GM12878 (cell line): ENCODE data around the gene CIROP. TPM values are rescaled to one million over a fixed set of nuclear protein-coding genes. Genes with fewer than 3 reads are reported as not detected.

Source experiments
- ATAC-seq: fragments of 200-7000 bp; cut with Tn5 transposase; 3 replicates; pipeline ENCODE4 v1.9.1; 2020; ENCODE audit warnings: mild to moderate bottlenecking, moderate library complexity
- BruUV-seq: library from RNA; stranded (reverse); fragments of 400-500 nt; replicated peaks from 2 replicates; lab custom pipeline; 2021; lab: Mats Ljungman, UMichigan
- CTCF ChIA-PET: fragments of 300-600 bp; sonication (Branson Sonifier 250); formaldehyde crosslinking; extraction: SDS; loops from one replicate; lab custom pipeline; 2021; ENCODE audit warnings: inconsistent platforms; lab: Yijun Ruan, JAX
- POLR2A ChIA-PET: fragments of 350-600 bp; formaldehyde crosslinking; extraction: SDS; loops from one replicate; lab custom pipeline; 2021; ENCODE audit warnings: inconsistent platforms; lab: Charles Lee
- RAD21 ChIA-PET: fragments of 300-600 bp; sonication (Branson Sonifier 250); formaldehyde crosslinking; loops from one replicate; lab custom pipeline; 2023; ENCODE audit warnings: antibody characterized with exemption; ENCODE audit not compliant: unreplicated experiment; lab: Charles Lee
- SMC1A ChIA-PET: fragments of 300-600 bp; sonication (Branson Sonifier 250); formaldehyde crosslinking; loops from one replicate; lab custom pipeline; 2023; ENCODE audit not compliant: unreplicated experiment, uncharacterized antibody; lab: Charles Lee
- DNase-seq: peaks from one replicate; pipeline ENCODE4 v3.0.0-alpha.2; 2011; ENCODE audit warnings: low read depth, low spot score
- FAIRE-seq: peaks from 3 replicates; lab custom pipeline; 2011; peaks lifted over from hg19 to GRCh38; lab: Jason Lieb, UNC
- H2AFZ ChIP-seq: 2 replicates; pipeline ENCODE4 v1.6.0; 2011; ENCODE audit warnings: low read depth, low read length, control low read depth; ENCODE audit not compliant: control insufficient read depth
- H3K27ac ChIP-seq: 2 replicates; pipeline ENCODE4 v1.5.1; 2011; ENCODE audit warnings: control low read depth; ENCODE audit not compliant: control insufficient read depth, insufficient read depth
- H3K27me3 ChIP-seq, 2 experiments: replicated peaks in 1 of 2; 2 replicates each; pipeline versions ENCODE4 v1.6.0 to v1.6.1; 2011; ENCODE audit warnings: low read length in 1 of 2; ENCODE audit not compliant: control insufficient read depth in 2 of 2, insufficient read depth in 2 of 2
- H3K36me3 ChIP-seq, 2 experiments: 2 replicates each; pipeline ENCODE4 v1.5.1; 2011; ENCODE audit warnings: low read length in 1 of 2; ENCODE audit not compliant: control insufficient read depth in 2 of 2, insufficient read depth in 2 of 2
- H3K4me1 ChIP-seq: 2 replicates; pipeline ENCODE4 v1.6.1; 2011; ENCODE audit warnings: mild to moderate bottlenecking, low read length, moderate library complexity, mixed read lengths; ENCODE audit not compliant: control insufficient read depth, insufficient read depth
- H3K4me2 ChIP-seq: 2 replicates; pipeline ENCODE4 v1.6.0; 2011; ENCODE audit warnings: control low read depth; ENCODE audit not compliant: control insufficient read depth, insufficient read depth
- H3K4me3 ChIP-seq: fragments of 200-600 bp; sonication (generic); 2 replicates; pipeline ENCODE4 v1.5.1; 2016
- H3K79me2 ChIP-seq: 2 replicates; pipeline ENCODE4 v1.6.0; 2011; ENCODE audit warnings: low read length; ENCODE audit not compliant: control insufficient read depth, insufficient read depth
- H3K9ac ChIP-seq: 2 replicates; pipeline ENCODE4 v1.8.0; 2011; ENCODE audit warnings: low read length, control low read depth, mixed read lengths; ENCODE audit not compliant: control insufficient read depth, insufficient read depth
- H3K9me3 ChIP-seq: replicated peaks from 3 replicates; pipeline ENCODE4 v1.5.1; 2011; ENCODE audit warnings: mild to moderate bottlenecking, low read length; ENCODE audit not compliant: control insufficient read depth, insufficient read depth
- H4K20me1 ChIP-seq: 2 replicates; pipeline ENCODE4 v1.6.0; 2011; ENCODE audit not compliant: control insufficient read depth, insufficient read depth
- CBFB ChIP-seq: IDR thresholded peaks from 2 replicates; pipeline ENCODE4 v1.6.1; 2016; ENCODE audit warnings: antibody characterized with exemption, low read depth
- CHD1 ChIP-seq: IDR thresholded peaks from 2 replicates; pipeline ENCODE4 v1.6.1; 2012; ENCODE audit warnings: low read depth, low read length, improper control_type of control experiment
- CREM ChIP-seq: IDR thresholded peaks from 2 replicates; pipeline ENCODE4 v1.6.1; 2014; ENCODE audit warnings: antibody characterized with exemption, low read depth
- EED ChIP-seq: sonication (generic); IDR thresholded peaks from 2 replicates; pipeline ENCODE4 v1.6.1; 2016; ENCODE audit warnings: antibody characterized with exemption, low read depth
- FOXK2 ChIP-seq: fragments of 450-650 bp; IDR thresholded peaks from 2 replicates; pipeline ENCODE4 v1.6.1; 2017; ENCODE audit warnings: mild to moderate bottlenecking, moderate library complexity
- HCFC1 ChIP-seq: fragments of 150-350 bp; IDR thresholded peaks from 2 replicates; pipeline ENCODE4 v1.6.1; 2014; ENCODE audit warnings: low read length
- KAT2A ChIP-seq: conservative IDR thresholded peaks from 2 replicates; pipeline ENCODE4 v1.6.1; 2011; ENCODE audit warnings: low read depth, low read length; ENCODE audit not compliant: control insufficient read depth
- MYC ChIP-seq: IDR thresholded peaks from 2 replicates; pipeline ENCODE4 v1.6.1; 2011; ENCODE audit warnings: mild to moderate bottlenecking, low read length, moderate library complexity, inconsistent platforms; ENCODE audit not compliant: insufficient read depth, insufficient replicate concordance, insufficient read length, severe bottlenecking
- NBN ChIP-seq: fragments of 450-650 bp; IDR thresholded peaks from 2 replicates; pipeline ENCODE4 v1.6.1; 2016
- SREBF2 ChIP-seq: IDR thresholded peaks from 2 replicates; pipeline ENCODE4 v1.6.1; 2012; ENCODE audit warnings: mild to moderate bottlenecking, low read length
- STAT1 ChIP-seq: fragments of 450-650 bp; conservative IDR thresholded peaks from 2 replicates; pipeline ENCODE4 v1.6.1; 2014; ENCODE audit warnings: antibody characterized with exemption, mild to moderate bottlenecking
- USF2 ChIP-seq: IDR thresholded peaks from 2 replicates; pipeline ENCODE4 v1.6.1; 2011; ENCODE audit warnings: low read depth, low read length, improper control_type of control experiment, borderline replicate concordance
- ZBTB33 ChIP-seq: fragments of 450-650 bp; IDR thresholded peaks from 2 replicates; pipeline ENCODE4 v1.6.1; 2017; ENCODE audit warnings: mild to moderate bottlenecking
- ZNF687 ChIP-seq: fragments of 450-650 bp; IDR thresholded peaks from 2 replicates; pipeline ENCODE4 v1.6.1; 2017; ENCODE audit warnings: mild to moderate bottlenecking, moderate library complexity
- WGBS: methylation state at CpG from one replicate; pipeline ENCODE4 v1.1.6; 2016; ENCODE audit warnings: low lambda C conversion rate; ENCODE audit not compliant: insufficient replicate concordance, insufficient coverage; ENCODE audit errors: missing lambda C conversion rate; 5-methylcytosine and 5-hydroxymethylcytosine counted together
- in situ Hi-C: fragments of 300-500 bp; cut with MboI; formaldehyde crosslinking; loops from 9 replicates; pipeline ENCODE4 v1.14.3; 2018; ENCODE audit warnings: mixed read lengths
- intact Hi-C: fragments of 100-400 bp; cut with micrococcal nuclease; formaldehyde crosslinking; loops from one replicate; pipeline ENCODE4 v1.14.2; 2022; ENCODE audit not compliant: unreplicated experiment
- polyA plus RNA-seq, 11 experiments: library from polyadenylated mRNA; depleted of rRNA in 4 of 11; unstranded in 6 of 11; stranded (reverse) in 5 of 11; fragments of >200 nt; fragmentation: Nextera tagmentation in 4 of 11; fragmentation: Illumina TruSeq in 1 of 11; extraction: Ambion mirVana in 4 of 11; extraction: Trizol in 1 of 11; gene quantifications; 1 replicate in 1 of 11; 2 replicates in 10 of 11; pipeline versions ENCODE4 v1.2.1 to v1.2.3, GENCODE V29; 2011 to 2016; ENCODE audit warnings: inconsistent platforms in 2 of 11, missing spikeins in 2 of 11, low read depth in 1 of 11
- total RNA-seq, 4 experiments: library from RNA; depleted of rRNA in 3 of 4; stranded (reverse); fragments of >200 nt in 3 of 4; fragmentation: Illumina TruSeq in 1 of 4; extraction: Trizol in 1 of 4; gene quantifications; 2 replicates each; pipeline versions ENCODE4 v1.2.1 to v1.2.3, GENCODE V29; 2013 to 2021

Gene CIROP
- total and polyA plus RNA-seq, 10 of the 15 experiments (the other 5 are each of a cell fraction or from before 2014, with no cell fraction given) = not detected

GRCh38 chr14:23097786-23098185, 7.0 kb downstream of the CIROP start:
- ChIA-PET CTCF (interaction anchor here (0.6 to 5.8 kb wide), 4 partner anchors 21 to 1287 kb away, joined by 3 to 28 read pairs (median 4); no protein-coding TSS in a partner anchor), POLR2A (no interaction called here), RAD21 (no interaction called here), SMC1A (interaction anchor here (1.3 to 1.5 kb wide), 2 partner anchors 20 to 29 kb away, joined by 3 to 4 read pairs; no protein-coding TSS in a partner anchor)
- Histone ChIP-seq H3K36me3 (peaks cover 0 to 8% of the 10 kb centered on the region in 2 experiments; a peak in 1 of 4 replicates), H3K4me3 (no peak overlapping the region), H3K27me3 (no peaks in the 10 kb centered on the region), H3K79me2 (peaks cover 46% of the 10 kb centered on the region), H3K9me3 (no peaks in the 10 kb centered on the region), H3K4me2 (no peak overlapping the region), H3K4me1 (peaks cover 3% of the 10 kb centered on the region; the same call in 1 of the 2 replicates), H3K27ac (no peak overlapping the region), H2AFZ (no peak overlapping the region), H3K9ac (no peak overlapping the region), H4K20me1 (0 out of 2 replicates have a peak, but pooled peaks cover 7% of the 10 kb centered on the region)
- FAIRE-seq (no peak), DNase-seq (no peak), ATAC-seq (no peak)
- in situ Hi-C loops (no loop called here), intact Hi-C loops (no loop called here)
- BruUV-seq = no TSS peak
- TF ChIP-seq FOXK2 = no peak
- no peak for TF ChIP-seq SREBF2
- TF ChIP-seq NBN = no peak
- TF ChIP-seq CREM = no peak
- TF ChIP-seq KAT2A = no peak
- TF ChIP-seq ZNF687 = no peak
- no peak for TF ChIP-seq MYC
- TF ChIP-seq USF2 = no peak
- no peak for TF ChIP-seq HCFC1
- no peak for TF ChIP-seq EED
- no peak for TF ChIP-seq CBFB
- no peak for TF ChIP-seq CHD1
- no peak for TF ChIP-seq ZBTB33
- no peak for TF ChIP-seq STAT1
- WGBS = 92% methylated on average over 7 of the region's 7 CpGs
